MCF 10A (cell line): Measurements from ENCODE around the gene LAMC1. TPM values are rescaled to one million over a fixed set of nuclear protein-coding genes. Genes with fewer than 3 reads are reported as not detected.

ENCODE experiments used
- BruUV-seq: library from RNA; stranded (reverse); fragments of 400-500 nt; replicated peaks from 2 replicates; lab custom pipeline; 2021; lab: Mats Ljungman, UMichigan
- CTCF ChIA-PET: fragments of 300-600 bp; sonication (Branson Sonifier 250); formaldehyde crosslinking; extraction: SDS; loops from one replicate; lab custom pipeline; 2021; ENCODE audit warnings: antibody characterized with exemption, inconsistent platforms; lab: Yijun Ruan, JAX
- POLR2A ChIA-PET: fragments of 300-600, 350-650 bp; sonication (Branson Sonifier 250); formaldehyde crosslinking; extraction: SDS; loops from one replicate; lab custom pipeline; 2020; ENCODE audit warnings: antibody characterized with exemption, inconsistent platforms; lab: Yijun Ruan, JAX
- DNase-seq: peaks from one replicate; pipeline ENCODE4 v3.0.0-alpha.2; 2018; ENCODE audit not compliant: unreplicated experiment
- H3K27ac Mint-ChIP-seq: one replicate; pipeline ENCODE4 v1.8.0; 2022; ENCODE audit warnings: mild to moderate bottlenecking, low read depth, mixed read lengths; ENCODE audit not compliant: unreplicated experiment
- H3K27me3 Mint-ChIP-seq: one replicate; pipeline ENCODE4 v1.8.0; 2022; ENCODE audit warnings: mixed read lengths; ENCODE audit not compliant: insufficient read depth, unreplicated experiment
- H3K36me3 Mint-ChIP-seq: one replicate; pipeline ENCODE4 v1.8.0; 2022; ENCODE audit warnings: mild to moderate bottlenecking, moderate library complexity, mixed read lengths; ENCODE audit not compliant: insufficient read depth, unreplicated experiment
- H3K4me1 Mint-ChIP-seq: one replicate; pipeline ENCODE4 v1.8.0; 2022; ENCODE audit warnings: mixed read lengths; ENCODE audit not compliant: insufficient read depth, unreplicated experiment
- H3K4me3 Mint-ChIP-seq: one replicate; pipeline ENCODE4 v1.8.0; 2022; ENCODE audit warnings: mild to moderate bottlenecking, moderate library complexity, mixed read lengths; ENCODE audit not compliant: unreplicated experiment
- H3K9me3 Mint-ChIP-seq: one replicate; pipeline ENCODE4 v1.8.0; 2022; ENCODE audit warnings: mixed read lengths; ENCODE audit not compliant: unreplicated experiment
- CTCF ChIP-seq: fragments of 200-600 bp; IDR thresholded peaks from one replicate; pipeline ENCODE4 v1.8.0; 2022; ENCODE audit warnings: antibody characterized with exemption, mild to moderate bottlenecking; ENCODE audit not compliant: unreplicated experiment
- intact Hi-C: fragments of 100-400 bp; cut with micrococcal nuclease; formaldehyde crosslinking; loops from 2 replicates; pipeline ENCODE4 v1.14.1; 2022
- total RNA-seq: library from RNA; stranded (reverse); gene quantifications from 2 replicates; pipeline ENCODE4 v1.2.3, GENCODE V29; 2022

The LAMC1 gene
- total RNA-seq, 1 experiment from 2014 or later = 179 TPM

- peaks cover 7% of the 10 kb centered on the region for H3K4me1 Mint-ChIP-seq
- ChIA-PET CTCF (interaction anchor here (0.6 to 2.0 kb wide), 5 partner anchors 9 to 957 kb away, joined by 3 to 7 read pairs (median 3); no protein-coding TSS in a partner anchor), POLR2A (interaction anchor here (0.7 to 1.2 kb wide), 2 partner anchors 10 to 114 kb away, joined by 3 to 4 read pairs; no protein-coding TSS in a partner anchor)
- H3K36me3 Mint-ChIP-seq = no peaks in the 10 kb centered on the region
- H3K27ac Mint-ChIP-seq = no peak overlapping the region
- no peaks in the 10 kb centered on the region for H3K27me3 Mint-ChIP-seq
- H3K4me3 Mint-ChIP-seq = no peak overlapping the region
- BruUV-seq = no TSS peak
- intact Hi-C loops = no loop called here
- TF ChIP-seq CTCF = no peak
- no peaks in the 10 kb centered on the region for H3K9me3 Mint-ChIP-seq
- DNase-seq = no peak
Observed at GRCh38 chr1:182978151-182978853, 44.9 kb upstream of the LAMC1 start.

- peak; percentile 35 for DNase-seq
- Mint-ChIP-seq H3K4me3 (no peak overlapping the region), H3K27ac (no peak overlapping the region), H3K9me3 (no peaks in the 10 kb centered on the region), H3K36me3 (no peaks in the 10 kb centered on the region), H3K4me1 (peaks cover 7% of the 10 kb centered on the region), H3K27me3 (no peaks in the 10 kb centered on the region)
- BruUV-seq = no TSS peak
- no peak for TF ChIP-seq CTCF
- POLR2A ChIA-PET = interaction anchor here (0.7 kb wide), 1 partner anchor 40 kb away, joined by 3 read pairs; no protein-coding TSS in a partner anchor
- CTCF ChIA-PET = interaction anchor here (1.1 kb wide), 1 partner anchor 21 kb away, joined by 3 read pairs; no protein-coding TSS in a partner anchor
- intact Hi-C loops = no loop called here
Observed at GRCh38 chr1:182984138-182984537, 39.1 kb upstream of the LAMC1 start.

GRCh38 chr1:182984621-182985020, 38.6 kb upstream of the LAMC1 start:
- H3K4me1 Mint-ChIP-seq = peaks cover 7% of the 10 kb centered on the region
- no peak for TF ChIP-seq CTCF
- CTCF ChIA-PET = interaction anchor here (0.6 kb wide), 1 partner anchor 83 kb away, joined by 4 read pairs; no protein-coding TSS in a partner anchor
- POLR2A ChIA-PET = interaction anchor here (0.7 kb wide), 1 partner anchor 43 kb away, joined by 3 read pairs; no protein-coding TSS in a partner anchor
- no peak overlapping the region for H3K27ac Mint-ChIP-seq
- DNase-seq = no peak
- BruUV-seq = no TSS peak
- no peaks in the 10 kb centered on the region for H3K9me3 Mint-ChIP-seq
- no peak overlapping the region for H3K4me3 Mint-ChIP-seq
- H3K27me3 Mint-ChIP-seq = no peaks in the 10 kb centered on the region
- H3K36me3 Mint-ChIP-seq = no peaks in the 10 kb centered on the region
- intact Hi-C loops = no loop called here

- Mint-ChIP-seq H3K36me3 (no peaks in the 10 kb centered on the region), H3K27ac (no peak overlapping the region), H3K9me3 (no peaks in the 10 kb centered on the region), H3K27me3 (no peaks in the 10 kb centered on the region), H3K4me3 (no peak overlapping the region), H3K4me1 (peaks cover 13% of the 10 kb centered on the region)
- POLR2A ChIA-PET = no interaction called here
- CTCF ChIA-PET = no interaction called here
- no TSS peak for BruUV-seq
- no peak for DNase-seq
- TF ChIP-seq CTCF = no peak
- intact Hi-C loops = no loop called here
Observed at GRCh38 chr1:182985876-182986275, 37.3 kb upstream of the LAMC1 start.
